Stimulated activated CD4-positive, alpha-beta T cell treated with anti-CD3 and anti-CD28 coated beads, Interleukin-4, amount 100 ng/mL, for 4 hours (primary cell): ENCODE data around the gene PDXK.
A peak's percentile ranks its signal among the peaks of the same experiment; 100 is the strongest.

ENCODE experiments used
- DNase-seq, 2 experiments: peaks; one replicate each; pipeline ENCODE4 v3.0.0-alpha.2; 2020

The PDXK gene

GRCh38 chr21:43726686-43727518 lies 8.0 kb downstream of the PDXK start:
- no peak for DNase-seq

GRCh38 chr21:43727519-43728153 lies 8.7 kb downstream of the PDXK start:
- DNase-seq = no peak

- DNase-seq = no peak
Measured at GRCh38 chr21:43728154-43728466, 9.2 kb downstream of the PDXK start.

GRCh38 chr21:43728467-43729390 lies 9.8 kb downstream of the PDXK start:
- peak; percentile 74 to 88 for DNase-seq

- DNase-seq = no peak
Measured at GRCh38 chr21:43731476-43731875, 12.5 kb downstream of the PDXK start.

GRCh38 chr21:43731891-43732711 lies 13.2 kb downstream of the PDXK start:
- no peak for DNase-seq

GRCh38 chr21:43733060-43733459 lies 14.1 kb downstream of the PDXK start:
- DNase-seq = no peak

- DNase-seq = no peak
Measured at GRCh38 chr21:43733529-43734071, 14.7 kb downstream of the PDXK start.

GRCh38 chr21:43734131-43734927 lies 15.4 kb downstream of the PDXK start:
- no peak for DNase-seq

- no peak for DNase-seq
Measured at GRCh38 chr21:43734928-43735229, 15.9 kb downstream of the PDXK start.

GRCh38 chr21:43735236-43736091 lies 16.5 kb downstream of the PDXK start:
- DNase-seq = no peak

- DNase-seq = no peak
Measured at GRCh38 chr21:43736224-43736883, 17.4 kb downstream of the PDXK start.

GRCh38 chr21:43737158-43737950 lies 18.4 kb downstream of the PDXK start:
- DNase-seq = no peak

- DNase-seq = no peak
Measured at GRCh38 chr21:43739621-43740435, 20.9 kb downstream of the PDXK start.

GRCh38 chr21:43740497-43741156 lies 21.7 kb downstream of the PDXK start:
- no peak for DNase-seq

GRCh38 chr21:43741423-43742096 lies 22.6 kb downstream of the PDXK start:
- no peak for DNase-seq

GRCh38 chr21:43743947-43744346 lies 25.0 kb downstream of the PDXK start:
- DNase-seq = no peak
